Smooth muscle cell (in vitro differentiated cells): ENCODE measurements around the gene KCNA5. TPM values are rescaled to one million over a fixed set of nuclear protein-coding genes. Genes with fewer than 3 reads are reported as not detected.

Source experiments
- DNase-seq: peaks from one replicate; lab custom pipeline; 2025; ENCODE audit not compliant: unreplicated experiment; lab: John Stamatoyannopoulos, UW
- H2AFZ ChIP-seq: fragments of 200-600 bp; sonication (generic); 2 replicates; pipeline ENCODE4 v1.6.0; 2016; ENCODE audit warnings: antibody characterized with exemption, low read depth, mild to moderate bottlenecking
- H3F3A ChIP-seq: fragments of 200-600 bp; sonication (generic); 2 replicates; pipeline ENCODE4 v1.6.0; 2017; ENCODE audit warnings: antibody characterized with exemption, low read depth
- H3K27ac ChIP-seq: fragments of 200-600 bp; sonication (generic); 2 replicates; pipeline ENCODE4 v1.5.1; 2016; ENCODE audit warnings: low read depth, mild to moderate bottlenecking
- H3K27me3 ChIP-seq: fragments of 200-600 bp; sonication (generic); 2 replicates; pipeline ENCODE4 v1.6.1; 2016; ENCODE audit warnings: low read depth, mild to moderate bottlenecking
- H3K36me3 ChIP-seq: fragments of 200-600 bp; sonication (generic); 2 replicates; pipeline ENCODE4 v1.5.1; 2016; ENCODE audit warnings: low read depth
- H3K4me1 ChIP-seq: fragments of 200-600 bp; sonication (generic); 2 replicates; pipeline ENCODE4 v1.5.1; 2016; ENCODE audit warnings: low read depth
- H3K4me2 ChIP-seq: fragments of 200-600 bp; sonication (generic); 2 replicates; pipeline ENCODE4 v1.6.0; 2016; ENCODE audit warnings: mild to moderate bottlenecking
- H3K4me3 ChIP-seq: fragments of 200-600 bp; sonication (generic); 2 replicates; pipeline ENCODE4 v1.5.1; 2016; ENCODE audit warnings: mild to moderate bottlenecking
- H3K79me2 ChIP-seq: fragments of 200-600 bp; sonication (generic); 2 replicates; pipeline ENCODE4 v1.6.0; 2016; ENCODE audit warnings: low read depth, mild to moderate bottlenecking
- H3K9ac ChIP-seq: fragments of 200-600 bp; sonication (generic); 2 replicates; pipeline ENCODE4 v1.6.0; 2016; ENCODE audit warnings: low read depth
- H3K9me3 ChIP-seq: fragments of 200-600 bp; sonication (generic); replicated peaks from 2 replicates; pipeline ENCODE4 v1.5.1; 2016; ENCODE audit warnings: low read depth
- H4K20me1 ChIP-seq: fragments of 200-600 bp; sonication (generic); 2 replicates; pipeline ENCODE4 v1.6.0; 2016; ENCODE audit warnings: low read depth
- CTCF ChIP-seq: fragments of 200-600 bp; sonication (generic); IDR thresholded peaks from 2 replicates; pipeline ENCODE4 v1.5.1; 2017; ENCODE audit warnings: borderline replicate concordance, mild to moderate bottlenecking, antibody characterized with exemption; ENCODE audit not compliant: insufficient read depth, poor library complexity, severe bottlenecking
- WGBS: methylation state at CpG from one replicate; pipeline ENCODE4 v1.1.7; 2016; ENCODE audit warnings: low lambda C conversion rate; 5-methylcytosine and 5-hydroxymethylcytosine counted together
- polyA plus RNA-seq: library from polyadenylated mRNA; unstranded; fragments of >200 nt; fragmentation: Nextera tagmentation; extraction: Ambion mirVana; gene quantifications from 2 replicates; pipeline ENCODE4 v1.2.1, GENCODE V29; 2016
- total RNA-seq: library from RNA; depleted of rRNA; stranded (reverse); fragments of >200 nt; gene quantifications from 2 replicates; pipeline ENCODE4 v1.2.3, GENCODE V29; 2014

KCNA5 gene
- total and polyA plus RNA-seq, 2 experiments from 2014 or later, result not detected

- 29% methylated on average over 4 of the region's 4 CpGs for WGBS
- H3K4me1 ChIP-seq, result peaks cover 12% of the 10 kb centered on the region
Measured at GRCh38 chr12:5027046-5027821, 16.4 kb upstream of the KCNA5 start.

DNA sequence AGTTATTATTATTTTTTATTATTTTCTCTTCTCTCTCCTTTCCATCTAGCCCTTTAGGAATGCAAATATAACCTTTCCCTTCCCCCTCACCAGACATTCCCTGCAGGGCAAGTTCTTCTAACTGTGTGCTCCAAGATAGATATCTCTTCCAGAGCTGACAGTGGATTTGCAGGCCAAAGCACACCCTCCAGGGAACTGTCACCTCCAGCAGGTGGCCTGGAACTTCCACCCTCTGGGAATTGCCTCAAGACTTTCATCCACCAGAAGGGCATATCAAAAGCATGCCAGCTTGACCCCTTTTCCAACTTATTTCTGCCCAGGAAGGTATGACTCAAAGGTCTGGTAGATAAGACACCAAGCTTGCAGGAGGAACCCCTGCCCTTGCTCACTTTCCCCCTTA, 13.6 kb upstream of the KCNA5 start:
- Histone ChIP-seq H3K27me3 (no peaks in the 10 kb centered on the region), H3K4me3 (no peak overlapping the region), H4K20me1 (no peaks in the 10 kb centered on the region), H3K4me2 (no peak overlapping the region), H3K79me2 (no peaks in the 10 kb centered on the region), H3K9ac (no peak overlapping the region), H3K27ac (no peak overlapping the region), H3F3A (no peaks in the 10 kb centered on the region), H3K4me1 (peaks cover 12% of the 10 kb centered on the region), H2AFZ (no peak overlapping the region), H3K36me3 (no peaks in the 10 kb centered on the region), H3K9me3 (no peaks in the 10 kb centered on the region)
- DNase-seq, result no peak
- TF ChIP-seq CTCF, result no peak

More at GRCh38 chr12:5027046-5027821, 16.4 kb upstream of the KCNA5 start:
- no peak overlapping the region for H3K27ac ChIP-seq
- no peak overlapping the region for H3K4me2 ChIP-seq
- H3K9me3 ChIP-seq, result no peaks in the 10 kb centered on the region
- DNase-seq, result no peak
- TF ChIP-seq CTCF, result no peak
- no peak overlapping the region for H3K4me3 ChIP-seq
- no peak overlapping the region for H3K9ac ChIP-seq
- H3K27me3 ChIP-seq, result no peaks in the 10 kb centered on the region
- H2AFZ ChIP-seq, result no peak overlapping the region
- H3K79me2 ChIP-seq, result no peaks in the 10 kb centered on the region
- no peaks in the 10 kb centered on the region for H4K20me1 ChIP-seq
- H3F3A ChIP-seq, result no peaks in the 10 kb centered on the region
- no peaks in the 10 kb centered on the region for H3K36me3 ChIP-seq

DNA sequence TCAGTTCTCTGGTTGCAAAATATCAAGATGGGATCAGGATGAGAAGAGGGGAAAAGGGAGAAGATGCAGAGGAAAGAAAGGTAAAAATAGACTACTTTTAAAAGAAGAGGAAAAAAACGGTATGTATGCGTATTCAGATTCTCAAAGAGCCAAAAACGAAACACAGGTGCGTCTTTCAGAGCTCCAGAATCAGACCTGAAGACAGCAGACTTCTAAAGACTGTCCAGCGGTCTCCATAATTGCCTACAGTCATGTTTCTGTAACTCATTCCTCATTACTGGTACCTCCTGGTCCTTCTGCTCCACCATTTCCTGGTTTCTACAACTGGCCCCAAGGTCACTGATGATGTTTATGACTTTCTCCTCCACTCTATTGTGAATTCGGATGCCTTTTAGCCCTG, 12.4 kb upstream of the KCNA5 start:
- Histone ChIP-seq H3K79me2 (no peaks in the 10 kb centered on the region), H3K4me3 (no peak overlapping the region), H3K27ac (no peak overlapping the region), H3F3A (no peaks in the 10 kb centered on the region), H3K27me3 (no peaks in the 10 kb centered on the region), H3K9me3 (no peaks in the 10 kb centered on the region), H3K9ac (no peak overlapping the region), H2AFZ (no peak overlapping the region), H4K20me1 (no peaks in the 10 kb centered on the region), H3K4me1 (peaks cover 12% of the 10 kb centered on the region), H3K36me3 (no peaks in the 10 kb centered on the region), H3K4me2 (no peak overlapping the region)
- TF ChIP-seq CTCF, result no peak
- DNase-seq, result no peak
- 92% methylated on average over 6 of the region's 6 CpGs for WGBS

GRCh38 chr12:5031958-5032357, 11.7 kb upstream of the KCNA5 start:
- H3K4me3 ChIP-seq, result no peak overlapping the region
- TF ChIP-seq CTCF, result no peak
- no peak for DNase-seq
- no peaks in the 10 kb centered on the region for H3F3A ChIP-seq
- H3K27me3 ChIP-seq, result no peaks in the 10 kb centered on the region
- no peak overlapping the region for H3K4me2 ChIP-seq
- H3K79me2 ChIP-seq, result no peaks in the 10 kb centered on the region
- H3K4me1 ChIP-seq, result peaks cover 11% of the 10 kb centered on the region
- H4K20me1 ChIP-seq, result no peaks in the 10 kb centered on the region
- H3K36me3 ChIP-seq, result no peaks in the 10 kb centered on the region
- H3K9me3 ChIP-seq, result no peaks in the 10 kb centered on the region
- H2AFZ ChIP-seq, result no peak overlapping the region
- H3K27ac ChIP-seq, result no peak overlapping the region
- H3K9ac ChIP-seq, result no peak overlapping the region
- WGBS, result 97% methylated on average over 3 of the region's 3 CpGs
